Mesothelial cell of epicardium (in vitro differentiated cells): ENCODE data around the gene YLPM1. TPM values are rescaled to one million over a fixed set of nuclear protein-coding genes. Genes with fewer than 3 reads are reported as not detected.

Source experiments
- DNase-seq, 2 experiments: peaks; one replicate each; pipeline ENCODE4 v3.0.0; 2021; ENCODE audit warnings: low spot score in 2 of 2; ENCODE audit not compliant: unreplicated experiment in 2 of 2
- H3K27ac Mint-ChIP-seq: 2 replicates; pipeline ENCODE4 v1.8.0; 2021; ENCODE audit warnings: mixed read lengths
- H3K27me3 Mint-ChIP-seq: 2 replicates; pipeline ENCODE4 v1.8.0; 2021; ENCODE audit warnings: low read depth, mixed read lengths
- H3K36me3 Mint-ChIP-seq: 2 replicates; pipeline ENCODE4 v1.8.0; 2021; ENCODE audit warnings: mixed read lengths
- H3K4me1 Mint-ChIP-seq: 2 replicates; pipeline ENCODE4 v1.8.0; 2021; ENCODE audit warnings: mixed read lengths
- H3K4me3 Mint-ChIP-seq: 2 replicates; pipeline ENCODE4 v1.8.0; 2021; ENCODE audit warnings: mild to moderate bottlenecking, moderate library complexity, mixed read lengths
- H3K9me3 Mint-ChIP-seq: 2 replicates; pipeline ENCODE4 v1.8.0; 2021; ENCODE audit warnings: mixed read lengths
- total RNA-seq: library from RNA; stranded (reverse); gene quantifications from 3 replicates; pipeline ENCODE4 v1.2.1, GENCODE V29; 2021
- TF ChIP-seq, protein P1 (sequence below): fragments of 200-600 bp; sonication (generic); IDR thresholded peaks from one replicate; pipeline ENCODE4 v1.5.0; 2021; ENCODE audit warnings: antibody characterized with exemption; ENCODE audit not compliant: unreplicated experiment

YLPM1 gene
- total RNA-seq, 1 donor from 2014 or later = 135 TPM

DNA sequence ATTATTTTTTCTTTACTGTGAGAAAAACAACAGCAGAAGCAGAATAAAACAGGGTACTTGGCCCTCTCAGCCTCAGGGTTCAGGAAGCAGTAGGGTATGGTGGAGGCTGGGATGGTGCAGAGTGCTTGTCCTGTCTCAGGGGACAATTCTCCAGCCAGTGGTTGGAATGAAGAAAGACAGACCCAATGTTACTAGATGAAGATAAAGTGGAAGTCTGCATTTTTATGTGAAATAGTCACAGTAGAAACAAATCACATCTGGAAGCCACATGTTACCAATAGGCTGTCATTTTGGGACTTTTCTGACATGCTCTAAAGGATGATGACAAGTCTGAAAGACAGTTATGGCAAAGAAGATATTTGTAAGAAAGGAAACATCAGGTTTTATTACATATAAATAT, 80.5 kb downstream of the YLPM1 start:
- peaks cover 27% of the 10 kb centered on the region for H3K4me1 Mint-ChIP-seq
- H3K9me3 Mint-ChIP-seq = no peaks in the 10 kb centered on the region
- TF ChIP-seq, protein P1, sequence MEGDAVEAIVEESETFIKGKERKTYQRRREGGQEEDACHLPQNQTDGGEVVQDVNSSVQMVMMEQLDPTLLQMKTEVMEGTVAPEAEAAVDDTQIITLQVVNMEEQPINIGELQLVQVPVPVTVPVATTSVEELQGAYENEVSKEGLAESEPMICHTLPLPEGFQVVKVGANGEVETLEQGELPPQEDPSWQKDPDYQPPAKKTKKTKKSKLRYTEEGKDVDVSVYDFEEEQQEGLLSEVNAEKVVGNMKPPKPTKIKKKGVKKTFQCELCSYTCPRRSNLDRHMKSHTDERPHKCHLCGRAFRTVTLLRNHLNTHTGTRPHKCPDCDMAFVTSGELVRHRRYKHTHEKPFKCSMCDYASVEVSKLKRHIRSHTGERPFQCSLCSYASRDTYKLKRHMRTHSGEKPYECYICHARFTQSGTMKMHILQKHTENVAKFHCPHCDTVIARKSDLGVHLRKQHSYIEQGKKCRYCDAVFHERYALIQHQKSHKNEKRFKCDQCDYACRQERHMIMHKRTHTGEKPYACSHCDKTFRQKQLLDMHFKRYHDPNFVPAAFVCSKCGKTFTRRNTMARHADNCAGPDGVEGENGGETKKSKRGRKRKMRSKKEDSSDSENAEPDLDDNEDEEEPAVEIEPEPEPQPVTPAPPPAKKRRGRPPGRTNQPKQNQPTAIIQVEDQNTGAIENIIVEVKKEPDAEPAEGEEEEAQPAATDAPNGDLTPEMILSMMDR = no peak
- H3K36me3 Mint-ChIP-seq = peaks cover 8% of the 10 kb centered on the region
- H3K27ac Mint-ChIP-seq = peak overlapping the region; percentile 33
- H3K27me3 Mint-ChIP-seq = no peaks in the 10 kb centered on the region
- no peak overlapping the region for H3K4me3 Mint-ChIP-seq
- DNase-seq = no peak

DNA sequence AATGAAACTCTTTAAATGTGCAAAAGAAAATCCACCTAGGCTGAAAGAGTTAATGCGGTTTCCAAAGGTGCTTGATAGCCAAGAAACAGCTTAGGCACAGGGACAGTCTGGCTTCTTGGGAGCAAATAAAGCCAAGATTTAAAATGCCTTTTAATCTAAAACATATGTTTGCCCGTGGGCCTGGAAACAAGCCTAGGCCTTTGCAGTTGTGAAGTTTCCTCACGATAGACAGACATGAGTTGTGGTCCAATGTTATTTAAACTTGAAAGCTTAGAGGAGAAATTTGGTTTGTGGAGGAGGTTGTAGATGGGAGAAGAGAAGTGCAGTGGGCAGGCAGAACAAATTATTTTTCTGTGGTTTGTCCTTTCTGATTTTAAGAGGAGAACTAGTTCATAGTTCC, 83.1 kb downstream of the YLPM1 start:
- Mint-ChIP-seq H3K27ac (peak overlapping the region; percentile 65), H3K4me3 (no peak overlapping the region), H3K36me3 (peaks cover 1% of the 10 kb centered on the region), H3K4me1 (peaks cover 27% of the 10 kb centered on the region), H3K9me3 (no peaks in the 10 kb centered on the region), H3K27me3 (no peaks in the 10 kb centered on the region)
- TF ChIP-seq, protein P1 = no peak
- no peak for DNase-seq

DNA sequence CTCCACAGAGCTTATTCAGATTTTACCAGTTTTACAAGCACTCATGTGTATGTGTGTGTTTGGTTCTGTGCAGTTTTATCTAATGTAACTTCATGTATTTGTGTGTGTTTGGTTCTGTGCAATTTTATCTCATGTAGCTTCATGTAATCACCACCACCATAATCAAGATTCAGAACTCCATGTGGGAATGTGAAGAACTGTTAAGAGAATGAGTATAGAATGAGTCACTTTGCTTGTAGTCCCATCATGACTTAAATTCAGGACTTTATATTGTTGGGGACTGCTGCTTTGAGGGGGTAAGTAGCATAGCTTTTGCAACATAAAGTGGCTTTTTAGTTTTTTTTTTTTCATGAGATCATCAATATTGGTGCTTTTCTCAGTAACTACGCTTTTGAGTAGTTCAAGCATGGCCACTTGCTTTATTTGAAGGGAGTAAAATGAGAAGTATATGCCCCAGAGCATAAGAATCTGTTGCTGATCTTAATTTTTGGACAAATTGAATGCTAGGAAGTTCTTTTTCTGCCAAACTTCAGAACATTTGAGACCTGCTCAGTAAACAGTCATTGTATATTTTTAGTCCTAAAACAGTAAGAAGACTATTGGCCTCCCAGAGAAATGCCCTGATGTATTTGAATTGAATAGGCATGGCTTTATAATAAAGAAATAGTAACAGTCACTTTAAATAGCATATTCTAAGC, 84.0 kb downstream of the YLPM1 start:
- peak overlapping the region; percentile 4 for H3K27ac Mint-ChIP-seq
- peaks cover 27% of the 10 kb centered on the region for H3K4me1 Mint-ChIP-seq
- H3K9me3 Mint-ChIP-seq = no peaks in the 10 kb centered on the region
- H3K36me3 Mint-ChIP-seq = no peaks in the 10 kb centered on the region
- TF ChIP-seq, protein P1 = no peak
- no peaks in the 10 kb centered on the region for H3K27me3 Mint-ChIP-seq
- DNase-seq = no peak
- H3K4me3 Mint-ChIP-seq = no peak overlapping the region

DNA sequence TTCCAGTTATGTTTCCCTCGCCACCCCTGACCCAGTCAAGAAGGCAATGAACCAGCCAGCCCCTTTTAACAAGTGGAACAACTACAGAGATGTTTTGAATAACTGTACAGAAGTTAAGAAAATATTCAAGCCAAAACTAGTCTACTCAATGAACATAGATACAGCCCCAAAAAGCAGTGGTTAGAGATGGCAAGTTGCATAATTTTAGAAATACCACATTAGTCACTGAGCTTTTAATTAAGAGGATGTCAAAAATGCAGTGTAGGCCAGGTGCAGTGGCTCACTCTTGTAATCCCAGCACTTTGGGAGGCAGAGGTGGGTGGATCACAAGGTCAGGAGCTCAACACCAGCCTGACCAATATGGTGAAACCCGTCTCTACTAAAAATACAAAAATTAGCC, 85.7 kb downstream of the YLPM1 start:
- H3K36me3 Mint-ChIP-seq = no peaks in the 10 kb centered on the region
- TF ChIP-seq, protein P1 = no peak
- no peaks in the 10 kb centered on the region for H3K9me3 Mint-ChIP-seq
- no peak for DNase-seq
- H3K27me3 Mint-ChIP-seq = no peaks in the 10 kb centered on the region
- no peak overlapping the region for H3K4me3 Mint-ChIP-seq
- H3K27ac Mint-ChIP-seq = no peak overlapping the region
- H3K4me1 Mint-ChIP-seq = peaks cover 31% of the 10 kb centered on the region

DNA sequence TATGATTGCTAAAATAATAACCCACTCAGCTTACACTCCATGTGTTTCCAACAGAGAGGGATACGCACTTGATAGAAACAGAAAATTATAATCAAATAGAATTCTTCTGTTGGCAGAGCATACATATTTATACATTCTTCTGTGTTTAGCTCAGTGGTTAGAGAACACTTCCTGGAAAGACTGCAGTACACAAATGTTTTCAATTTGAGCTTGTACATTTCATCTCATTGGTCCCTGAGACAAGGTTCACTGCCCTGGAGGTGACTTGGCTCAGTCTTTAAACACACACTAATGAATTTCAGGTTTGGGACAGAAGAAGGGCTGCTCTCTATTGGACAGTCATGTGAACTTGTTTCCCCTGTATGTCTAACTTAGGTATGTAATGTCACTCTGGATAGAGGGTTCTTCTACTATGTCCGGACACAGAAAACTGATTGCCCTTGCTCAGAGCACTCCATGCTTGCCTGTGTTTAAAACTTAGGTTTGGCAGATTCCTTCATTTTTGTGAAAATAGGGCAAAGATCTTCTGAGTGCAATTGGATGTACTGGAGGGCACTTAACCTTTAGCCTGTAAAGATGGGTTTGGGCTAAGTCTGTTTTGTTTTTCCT, 89.9 kb downstream of the YLPM1 start:
- Mint-ChIP-seq H3K4me3 (no peak overlapping the region), H3K36me3 (peaks cover 2% of the 10 kb centered on the region), H3K4me1 (peaks cover 9% of the 10 kb centered on the region), H3K9me3 (no peaks in the 10 kb centered on the region), H3K27me3 (no peaks in the 10 kb centered on the region), H3K27ac (peak overlapping the region; percentile 18)
- TF ChIP-seq, protein P1 = no peak
- DNase-seq = no peak
